ENCODE measurements around the gene ICOSLG.
"Not testable (repeated sequence)": the region's sequence is repeated elsewhere in the genome, so short reads cannot be mapped to it uniquely, and the experiment has no call there.

Gene ICOSLG

DNA sequence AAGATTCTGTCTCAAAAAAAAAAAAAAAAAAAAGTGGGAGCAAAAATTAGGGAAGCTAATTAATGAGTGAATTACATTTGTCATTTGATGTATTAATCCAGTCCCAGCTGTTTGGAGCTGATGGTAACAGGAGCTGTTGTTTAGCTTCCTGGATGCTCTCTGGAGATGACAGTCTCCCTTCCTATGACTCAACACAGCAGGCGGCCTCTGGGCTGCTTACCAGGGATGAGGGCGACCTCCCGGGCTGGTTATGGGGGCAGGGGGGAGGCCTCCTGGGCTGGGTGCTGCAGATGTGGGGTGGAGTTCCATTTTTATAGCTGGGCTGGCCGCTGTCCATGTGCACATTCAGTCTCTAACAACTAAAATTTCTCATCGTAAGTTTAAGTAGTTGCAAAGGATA lies 47.6 kb downstream of the ICOSLG start:
- DNase-seq (ENCODE audit: low read depth, low spot score); H3K27ac ChIP-seq: not testable (repeated sequence)

GRCh38 chr21:44190349-44191271 lies 50.1 kb downstream of the ICOSLG start:
- DNase-seq (ENCODE audit: low read depth, low spot score); H3K27ac ChIP-seq: not testable (repeated sequence)

GRCh38 chr21:44184862-44185261 lies 55.9 kb downstream of the ICOSLG start:
- not testable (repeated sequence) for DNase-seq (ENCODE audit: low read depth, low spot score); H3K27ac ChIP-seq

- not testable (repeated sequence) for H3K27ac ChIP-seq; DNase-seq (ENCODE audit: low read depth, low spot score)
Measured at GRCh38 chr21:44182202-44182601, 58.5 kb downstream of the ICOSLG start.

GRCh38 chr21:44181506-44181905 lies 59.2 kb downstream of the ICOSLG start:
- DNase-seq (ENCODE audit: low read depth, low spot score); H3K27ac ChIP-seq: not testable (repeated sequence)

DNA sequence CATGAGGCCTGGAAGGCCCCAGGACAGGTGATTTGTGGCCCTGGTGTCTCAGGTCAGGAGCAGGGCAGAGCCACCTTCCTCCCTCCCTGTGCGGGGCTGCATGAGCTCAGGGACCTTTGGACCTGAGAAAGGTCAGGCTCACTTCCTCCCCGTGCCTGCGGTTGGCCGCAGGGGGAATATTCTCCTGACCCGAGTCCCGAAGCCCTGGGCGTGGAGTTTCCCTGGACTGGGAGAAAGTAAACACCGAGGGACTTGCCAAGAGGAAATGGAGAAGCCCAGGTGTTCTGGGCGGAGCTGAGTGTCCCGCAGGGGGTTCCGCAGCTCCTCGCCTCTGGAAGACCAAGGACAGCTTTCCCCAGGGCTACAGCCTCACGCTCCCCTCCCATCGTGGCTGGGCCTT lies 64.6 kb downstream of the ICOSLG start:
- DNase-seq (ENCODE audit: low read depth, low spot score); H3K27ac ChIP-seq: not testable (repeated sequence)

DNA sequence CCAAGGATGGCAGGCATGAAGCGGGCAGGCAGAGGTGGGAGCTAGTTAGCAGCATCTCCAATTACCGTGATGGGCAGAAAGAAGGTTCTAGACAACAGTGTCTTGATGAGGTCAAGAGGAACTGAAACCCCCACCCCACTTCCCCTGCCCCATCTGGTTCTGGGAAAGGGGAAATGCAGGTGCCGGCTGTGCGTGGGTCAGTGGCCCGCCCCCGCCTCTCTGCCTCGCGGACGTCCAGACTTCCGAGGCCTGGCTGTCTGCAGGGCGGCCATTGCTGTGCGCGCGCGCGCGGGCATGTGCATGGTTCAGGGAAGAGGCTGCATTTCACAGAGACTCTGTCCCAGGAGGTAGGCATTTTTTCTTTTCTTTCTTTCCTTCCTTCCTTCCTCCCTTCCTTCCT lies 65.6 kb downstream of the ICOSLG start:
- H3K27ac ChIP-seq; DNase-seq (ENCODE audit: low read depth, low spot score): not testable (repeated sequence)

Measured in epithelial cell of prostate (primary cell).